ENCODE results near the gene EDEM3. TPM values are rescaled to one million over a fixed set of nuclear protein-coding genes. Genes with fewer than 3 reads are reported as not detected.
"Not testable (repeated sequence)": the region's sequence is repeated elsewhere in the genome, so short reads cannot be mapped to it uniquely, and the experiment has no call there.

Gene EDEM3
- 17.8 TPM for total RNA-seq
- long read RNA-seq, full-length matches to known transcripts = 10 of 16 reads
- long read RNA-seq, partial matches to known transcripts = 4 of 16 reads
- long read RNA-seq, other reads (novel, unspliced or antisense) = 2 of 16 reads

DNA sequence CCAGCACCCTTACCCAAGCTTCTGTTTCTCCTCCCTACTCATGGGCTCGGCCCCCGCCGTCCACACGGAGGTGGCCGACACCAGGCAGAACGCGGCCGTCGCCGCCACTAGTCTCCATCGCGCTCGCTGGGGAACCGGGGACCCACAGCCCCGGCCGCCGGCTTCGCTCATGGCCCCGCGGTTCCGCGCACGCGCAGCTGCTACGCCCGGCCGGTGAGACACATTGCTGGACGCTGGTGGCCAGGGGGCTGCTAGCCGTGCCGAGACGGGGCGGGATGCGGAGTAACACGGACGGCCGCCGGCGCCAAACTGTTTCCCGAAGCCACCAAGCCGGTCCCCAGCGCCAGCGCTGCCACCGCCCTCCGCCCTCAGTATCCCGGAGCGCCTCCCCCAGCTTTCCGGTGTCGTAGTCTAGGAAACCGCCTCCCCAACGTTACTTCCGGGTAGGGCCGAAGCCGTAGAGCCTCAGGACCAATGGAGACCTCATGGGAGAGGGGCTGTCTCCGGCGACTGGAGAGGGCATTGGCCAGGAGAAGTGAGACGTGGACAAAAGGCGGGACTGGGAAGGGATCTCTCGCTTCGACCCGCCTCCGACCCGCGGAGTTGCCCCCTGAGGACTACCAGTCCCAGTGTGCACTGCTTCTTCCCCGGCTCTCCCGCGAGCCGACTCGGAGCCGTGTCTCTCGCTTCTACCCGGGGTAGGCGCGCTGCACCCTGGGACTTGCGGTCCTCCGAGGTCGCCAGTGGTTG lies at the start of gene EDEM3:
Gene EDEM3 (minus strand): TSS at position 383 of the 750 bp plus-strand sequence. CDS start 212 bp downstream, at position 171.
- DNase-seq = peak; percentile 99
- intact Hi-C loops (cut with DNase I) = no loop called here
- ATAC-seq (ENCODE audit: poor library complexity) = peak; percentile 97

DNA sequence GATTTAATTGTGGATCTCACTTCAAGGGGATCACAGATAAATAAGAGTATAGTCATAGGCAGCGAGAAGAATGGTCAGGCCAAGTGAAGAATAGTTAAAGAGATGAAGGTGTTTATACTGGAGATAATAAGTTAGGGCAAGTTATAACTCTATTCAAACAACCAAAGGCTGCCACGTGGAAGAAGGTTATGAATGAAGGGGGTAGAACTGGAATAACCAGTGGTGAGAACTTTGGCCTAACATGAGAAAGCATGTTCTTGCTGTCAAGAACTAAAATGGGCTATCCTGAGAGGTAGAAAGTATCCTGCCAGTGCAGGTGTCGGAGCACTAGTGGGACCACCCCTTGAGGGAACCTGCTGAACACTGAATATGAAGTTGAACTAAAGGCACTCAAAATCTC lies 49.6 kb upstream of the EDEM3 start:
- intact Hi-C loops (cut with DNase I) = no loop called here
- DNase-seq (no peak), ATAC-seq (ENCODE audit: poor library complexity) (no peak)

- ATAC-seq (ENCODE audit: poor library complexity) (no peak), DNase-seq (no peak)
- intact Hi-C loops (cut with DNase I) = no loop called here
These were observed 48.5 kb upstream of the EDEM3 start for GRCh38 chr1:184803180-184803492.

DNA sequence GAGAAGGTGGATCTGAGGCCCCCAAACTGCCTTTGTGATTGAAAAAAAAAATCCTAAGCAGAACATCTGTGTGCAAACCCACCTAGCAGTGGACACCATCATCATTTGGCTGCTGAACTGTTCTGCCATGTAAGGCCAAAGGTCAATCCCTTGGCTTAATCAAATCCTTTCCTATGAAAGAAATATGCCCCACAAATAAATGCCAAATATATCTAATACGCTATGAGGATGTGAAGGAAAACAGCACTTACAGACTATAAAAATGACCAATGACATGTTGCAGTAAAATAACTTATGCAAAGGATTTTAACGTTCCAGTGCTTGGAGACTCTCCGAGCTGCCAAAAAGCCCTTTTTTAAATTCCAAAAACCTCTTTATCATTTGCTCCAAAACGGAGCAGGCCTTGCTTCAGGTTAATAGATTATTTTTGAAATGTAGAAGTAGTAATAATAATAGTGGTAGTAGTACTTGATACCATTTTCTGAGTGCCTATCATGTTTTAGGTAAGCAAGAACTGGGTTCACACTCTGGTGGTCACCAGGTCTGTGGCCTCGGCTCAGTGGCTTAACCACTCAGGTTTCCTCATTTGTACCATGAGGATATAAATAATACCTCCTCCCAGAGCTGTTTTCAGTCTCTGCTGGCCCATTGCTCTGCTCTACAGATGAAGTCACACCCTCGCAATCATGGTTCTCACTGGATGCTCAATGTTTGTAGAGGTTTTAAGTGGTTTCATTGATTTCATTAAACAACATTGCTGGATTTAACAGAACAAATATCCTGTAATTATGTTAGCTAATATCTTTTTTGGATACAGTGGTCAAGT lies 47.9 kb upstream of the EDEM3 start:
- intact Hi-C loops (cut with DNase I) = no loop called here
- no peak for DNase-seq
- no peak for ATAC-seq (ENCODE audit: poor library complexity)

DNA sequence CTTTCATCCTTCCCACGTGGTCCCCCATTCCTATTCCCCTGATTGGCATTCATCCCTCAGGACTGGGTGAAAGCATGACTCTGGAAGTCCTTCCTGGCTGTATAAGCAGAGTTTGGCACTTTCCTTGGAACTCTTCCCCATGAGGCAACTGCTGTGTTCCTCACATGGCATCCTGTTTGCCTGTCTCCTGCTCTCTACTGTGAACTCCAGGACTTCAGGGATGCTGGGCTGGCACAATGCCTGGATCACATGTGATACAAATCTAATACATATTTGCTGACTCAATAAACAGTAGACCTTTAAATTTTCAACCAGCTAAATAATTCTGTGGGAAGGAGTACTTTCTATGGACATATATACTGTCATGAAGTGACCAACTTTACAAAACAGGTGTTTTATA lies 46.8 kb upstream of the EDEM3 start:
- intact Hi-C loops (cut with DNase I) = no loop called here
- DNase-seq = peak; percentile 46
- ATAC-seq (ENCODE audit: poor library complexity) = no peak

GRCh38 chr1:184800876-184801275 lies 46.2 kb upstream of the EDEM3 start:
- intact Hi-C loops (cut with DNase I) = no loop called here
- DNase-seq = no peak
- no peak for ATAC-seq (ENCODE audit: poor library complexity)

GRCh38 chr1:184793967-184794366 lies 39.3 kb upstream of the EDEM3 start:
- intact Hi-C loops (cut with DNase I) = no loop called here
- DNase-seq (no peak), ATAC-seq (ENCODE audit: poor library complexity) (no peak)

GRCh38 chr1:184792450-184792969 lies 37.9 kb upstream of the EDEM3 start:
- peak; percentile 80 for DNase-seq
- ATAC-seq (ENCODE audit: poor library complexity) = peak; percentile 88
- intact Hi-C loops (cut with DNase I) = no loop called here

DNA sequence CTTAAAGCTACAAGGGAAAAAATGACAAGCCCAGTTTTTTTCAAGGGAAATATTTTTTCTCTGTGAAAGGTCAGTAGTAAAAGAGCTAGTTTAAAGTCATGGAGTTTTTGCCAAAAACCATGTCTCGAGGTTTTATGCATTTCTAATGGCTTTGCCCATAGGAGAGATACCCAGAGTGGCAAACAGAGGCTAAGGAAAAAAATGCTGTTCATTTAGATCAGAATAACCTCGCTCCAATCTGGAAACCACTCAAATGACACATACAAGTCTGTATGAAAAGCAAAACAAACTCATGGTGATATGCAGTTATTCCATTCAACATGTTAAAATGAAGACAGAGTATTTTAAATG lies 36.9 kb upstream of the EDEM3 start:
- no peak for DNase-seq
- ATAC-seq (ENCODE audit: poor library complexity) = no peak
- intact Hi-C loops (cut with DNase I) = no loop called here

GRCh38 chr1:184790642-184791549 lies 36.2 kb upstream of the EDEM3 start:
- DNase-seq (no peak), ATAC-seq (ENCODE audit: poor library complexity) (no peak)
- intact Hi-C loops (cut with DNase I) = no loop called here

GRCh38 chr1:184789884-184790283 lies 35.2 kb upstream of the EDEM3 start:
- no peak for ATAC-seq (ENCODE audit: poor library complexity)
- no peak for DNase-seq
- intact Hi-C loops (cut with DNase I) = no loop called here

DNA sequence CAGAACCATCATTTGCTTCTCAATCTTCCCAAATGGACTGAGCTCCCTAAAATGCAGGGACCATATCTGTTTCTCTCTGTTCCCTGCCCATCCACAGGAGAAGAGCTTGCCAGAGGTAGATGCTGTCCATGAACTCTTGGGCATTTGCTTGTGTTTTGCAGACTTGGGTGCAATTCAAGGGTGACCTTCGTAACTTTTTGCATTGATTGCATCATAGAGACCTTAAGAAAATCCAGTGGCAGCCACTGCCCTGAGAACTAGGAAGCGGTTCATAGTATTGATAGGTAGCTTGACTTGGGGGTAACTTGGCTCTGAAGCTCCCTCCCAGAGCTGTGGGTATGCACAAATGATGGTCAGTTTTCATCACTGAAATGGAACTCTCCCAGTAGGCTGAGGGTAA lies 34.3 kb upstream of the EDEM3 start:
- ATAC-seq (ENCODE audit: poor library complexity) (no peak), DNase-seq (no peak)
- intact Hi-C loops (cut with DNase I) = no loop called here

GRCh38 chr1:184785529-184785928 lies 30.9 kb upstream of the EDEM3 start:
- DNase-seq (no peak), ATAC-seq (ENCODE audit: poor library complexity) (no peak)
- intact Hi-C loops (cut with DNase I) = no loop called here

DNA sequence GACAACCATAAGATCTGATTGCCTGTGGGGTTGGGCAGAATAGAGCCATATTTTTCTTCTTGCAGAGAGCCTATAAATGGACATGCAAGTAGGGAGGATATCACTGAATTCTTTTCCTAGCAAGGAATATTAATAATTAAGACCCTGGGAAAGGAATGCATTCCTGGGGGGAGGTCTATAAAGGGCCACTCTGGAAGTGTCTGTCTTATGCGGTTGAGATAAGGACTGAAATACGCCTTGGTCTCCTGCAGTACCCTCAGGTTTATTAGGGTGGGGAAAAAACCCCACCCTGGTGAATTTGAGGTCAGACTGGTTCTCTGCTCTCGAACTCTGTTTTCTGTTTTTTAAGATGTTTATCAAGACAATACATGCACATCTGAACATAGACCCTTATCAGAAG lies 29.1 kb upstream of the EDEM3 start:
- intact Hi-C loops (cut with DNase I); ATAC-seq (ENCODE audit: poor library complexity); DNase-seq: not testable (repeated sequence)

DNA sequence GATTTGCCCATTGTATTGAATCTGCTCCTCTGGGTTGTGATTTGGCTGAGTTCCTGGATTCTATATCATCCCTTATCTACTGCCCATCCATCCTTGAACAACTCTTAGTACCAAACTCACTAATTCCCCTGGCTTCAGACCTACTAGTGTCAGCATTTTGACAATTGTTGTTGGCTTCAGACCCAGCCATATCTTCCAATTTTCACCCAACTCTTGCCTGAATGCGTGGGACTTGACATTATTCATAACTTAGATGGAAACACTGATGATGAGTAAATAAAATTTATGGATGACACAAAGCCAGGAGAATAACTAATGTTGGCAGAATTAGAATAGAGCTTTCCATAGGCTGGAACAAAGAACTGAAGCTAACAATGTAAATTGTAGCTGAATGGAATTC lies 27.3 kb upstream of the EDEM3 start:
- intact Hi-C loops (cut with DNase I) = no loop called here
- DNase-seq (no peak), ATAC-seq (ENCODE audit: poor library complexity) (no peak)

GRCh38 chr1:184775885-184776284 lies 21.2 kb upstream of the EDEM3 start:
- intact Hi-C loops (cut with DNase I) = no loop called here
- ATAC-seq (ENCODE audit: poor library complexity) = no peak
- DNase-seq = no peak

DNA sequence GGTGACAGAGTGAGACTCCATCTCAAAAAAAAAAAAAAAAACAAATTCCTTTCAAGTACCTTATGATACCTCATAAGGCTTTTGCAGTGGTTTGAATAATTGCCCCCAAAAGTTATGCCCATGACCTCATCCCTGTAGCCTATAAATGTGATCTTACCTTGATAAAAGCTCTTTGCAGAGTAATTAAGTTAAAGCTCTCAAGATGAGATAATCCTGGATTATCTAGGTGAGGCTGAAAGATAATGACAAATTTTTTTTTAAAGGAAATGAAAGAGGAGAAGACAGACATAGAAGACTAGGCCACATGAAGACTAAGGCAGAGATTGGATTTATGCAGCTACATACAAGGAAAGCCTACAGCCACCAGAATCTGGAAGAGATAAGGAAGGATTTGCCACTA lies 20.7 kb upstream of the EDEM3 start:
- intact Hi-C loops (cut with DNase I) = no loop called here
- no peak for ATAC-seq (ENCODE audit: poor library complexity)
- DNase-seq = no peak

- ATAC-seq (ENCODE audit: poor library complexity) = no peak
- DNase-seq = no peak
- intact Hi-C loops (cut with DNase I) = no loop called here
These were observed 19.2 kb upstream of the EDEM3 start for GRCh38 chr1:184773762-184774320.
